ENCODE data around the gene HEATR1.
"Not testable (repeated sequence)": the region's sequence is repeated elsewhere in the genome, so short reads cannot be mapped to it uniquely, and the experiment has no call there.

HEATR1 gene

DNA sequence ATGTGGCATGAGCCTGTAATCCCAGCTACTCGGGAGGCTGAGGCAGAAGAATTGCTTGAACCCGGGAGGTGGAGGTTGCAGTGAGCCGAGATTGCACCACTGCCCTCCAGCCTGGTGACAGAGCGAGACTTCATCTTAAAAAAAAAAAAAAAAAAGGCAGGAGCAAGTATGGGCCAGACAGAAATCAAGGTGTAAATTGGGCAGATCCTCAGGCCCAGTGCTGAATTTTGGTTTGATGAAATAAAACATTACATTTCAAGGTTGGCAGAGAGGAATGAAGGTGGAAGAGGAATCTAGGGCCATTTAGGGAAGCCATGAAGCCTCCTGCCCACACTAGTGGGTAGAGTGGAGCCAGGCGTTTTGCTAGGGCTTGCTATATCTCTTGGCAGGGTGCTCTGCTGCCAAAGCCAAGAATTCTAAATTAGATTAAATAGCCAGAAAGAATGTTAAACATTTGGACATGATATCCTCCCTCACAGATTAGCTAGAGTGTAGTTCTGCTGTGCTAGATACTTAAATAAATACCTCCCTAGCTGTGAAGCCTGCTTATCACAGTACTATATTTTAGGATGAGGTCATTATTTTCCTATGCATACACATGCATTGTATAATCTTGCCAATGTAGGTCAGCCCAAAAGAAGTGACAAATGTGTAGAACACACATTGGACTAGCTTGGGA is 97.2 kb downstream of the HEATR1 start:
- DNase-seq: no peak

DNA sequence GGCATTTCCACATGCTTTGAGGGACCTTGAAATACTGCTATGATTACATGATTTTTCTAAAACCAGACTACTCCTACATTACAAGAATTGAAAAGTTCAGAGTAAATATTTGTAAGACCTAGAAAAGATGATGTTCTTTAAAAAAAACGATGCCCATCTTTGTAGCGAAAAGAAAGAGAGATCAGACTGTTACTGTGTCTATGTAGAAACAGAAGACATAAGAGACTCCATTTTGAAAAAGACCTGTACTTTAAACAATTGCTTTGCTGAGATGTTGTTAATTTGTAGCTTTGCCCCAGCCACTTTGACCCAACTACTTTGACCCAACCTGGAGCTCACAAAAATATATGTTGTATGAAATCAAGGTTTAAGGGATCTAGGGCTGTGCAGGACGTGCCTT is 100.0 kb downstream of the HEATR1 start:
- DNase-seq: not testable (repeated sequence)

DNA sequence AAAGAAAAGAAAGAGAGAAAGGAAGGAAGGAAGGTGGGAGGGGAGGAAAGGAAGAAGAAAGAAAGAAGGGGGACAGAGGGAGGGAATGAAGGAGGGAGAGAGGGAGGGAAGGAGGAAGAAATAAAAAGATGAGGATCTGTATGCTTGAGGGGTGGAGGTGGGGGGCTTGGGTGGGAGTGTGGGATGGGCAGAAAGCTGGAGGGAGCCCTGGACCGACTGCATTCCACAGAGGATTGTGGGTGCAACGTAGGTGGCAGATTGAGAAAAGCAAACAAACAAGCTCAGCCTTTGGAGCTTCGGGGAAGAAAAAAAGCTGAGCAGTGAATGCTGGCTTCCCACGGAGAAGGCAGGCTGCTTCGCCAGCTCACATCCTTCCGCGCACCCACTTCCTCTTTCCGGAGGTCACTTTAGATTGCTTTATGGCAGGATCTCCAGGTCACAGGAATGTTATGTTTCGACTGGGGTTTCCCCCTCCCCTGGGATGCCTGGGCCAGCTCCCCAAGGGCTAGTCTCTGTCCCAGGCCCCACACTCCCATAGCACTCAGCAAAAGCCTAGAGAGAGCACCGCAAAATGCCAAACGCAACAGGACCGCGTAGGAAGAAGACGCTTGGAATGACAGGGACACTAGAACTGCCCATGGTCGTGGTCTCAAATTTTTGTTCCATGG is 101.2 kb downstream of the HEATR1 start:
- DNase-seq: peak; percentile 22

DNA sequence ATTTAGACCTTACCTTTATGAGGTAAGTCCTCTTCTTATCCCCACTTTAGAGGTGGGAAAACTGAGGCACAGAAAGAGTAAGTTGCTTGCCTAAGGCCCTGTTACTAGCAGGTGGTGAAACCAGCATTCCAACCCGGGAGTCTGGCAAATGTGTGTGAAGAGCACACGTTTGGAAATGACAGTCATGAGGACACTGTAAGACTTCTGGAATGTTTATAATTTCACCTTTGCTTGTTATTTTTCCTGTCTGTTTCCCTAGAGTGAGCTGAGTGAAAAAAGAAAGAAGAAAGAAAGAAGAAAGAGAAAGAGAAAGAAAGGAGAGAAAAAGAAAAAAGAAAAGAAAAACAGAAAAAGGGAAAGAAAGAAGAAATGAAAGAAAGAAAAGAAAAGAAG is 101.7 kb downstream of the HEATR1 start:
- no peak for DNase-seq

DNA sequence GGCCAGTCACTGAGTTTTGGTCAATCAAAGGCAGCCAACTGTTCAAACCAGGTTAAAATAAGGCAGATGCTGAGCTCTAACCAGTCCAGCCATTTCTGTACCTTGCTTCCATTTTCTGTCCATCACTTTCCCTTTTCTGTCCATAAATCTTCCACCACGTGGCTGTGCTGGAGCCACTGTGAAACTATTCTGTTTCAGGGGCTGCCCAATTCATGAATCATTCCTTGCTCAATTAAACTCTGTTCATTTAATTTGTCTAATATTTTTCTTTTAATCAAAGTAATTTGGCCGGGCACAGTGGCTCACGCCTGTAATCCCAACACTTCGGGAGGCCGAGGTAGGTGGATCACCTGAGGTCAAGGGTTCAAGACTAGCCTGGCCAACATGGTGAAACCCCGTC is 103.2 kb downstream of the HEATR1 start:
- DNase-seq: no peak
